ENCODE data around the gene MBD3L5.
"Not testable (repeated sequence)": the region's sequence is repeated elsewhere in the genome, so short reads cannot be mapped to it uniquely, and the experiment has no call there.

The MBD3L5 gene

GRCh38 chr19:7049021-7049420 lies 18.6 kb downstream of the MBD3L5 start, which contains the start of gene MBD3L2:
Gene MBD3L2 (plus strand): TSS chr19:7049321. CDS start chr19:7049374, 53 bp downstream.
- not testable (repeated sequence) for H3K27ac ChIP-seq; H3K4me2 ChIP-seq; H3K9ac ChIP-seq; H3K4me1 ChIP-seq; H3K9me3 ChIP-seq (replicated peaks in 1 of 11); H3K4me3 ChIP-seq; H4K20me1 ChIP-seq; H3K27me3 ChIP-seq; H3K36me3 ChIP-seq

- H3K27me3 ChIP-seq; H3K4me2 ChIP-seq; H3K4me3 ChIP-seq; H3K9ac ChIP-seq; H3K36me3 ChIP-seq; H3K27ac ChIP-seq; H3K9me3 ChIP-seq (replicated peaks in 1 of 11); H4K20me1 ChIP-seq; H3K4me1 ChIP-seq: not testable (repeated sequence)
Observed at GRCh38 chr19:7051421-7051820, 21.0 kb downstream of the MBD3L5 start.

- H3K4me1 ChIP-seq; H3K9ac ChIP-seq; H3K9me3 ChIP-seq (replicated peaks in 1 of 11); H3K36me3 ChIP-seq; H3K27ac ChIP-seq; H4K20me1 ChIP-seq; H3K4me3 ChIP-seq; H3K27me3 ChIP-seq; H3K4me2 ChIP-seq: not testable (repeated sequence)
Observed at GRCh38 chr19:7052896-7053295, 22.5 kb downstream of the MBD3L5 start.

GRCh38 chr19:7054635-7055368 lies 24.4 kb downstream of the MBD3L5 start:
- H3K4me2 ChIP-seq; H4K20me1 ChIP-seq; H3K36me3 ChIP-seq; H3K9ac ChIP-seq; H3K9me3 ChIP-seq (replicated peaks in 1 of 11); H3K27me3 ChIP-seq; H3K4me3 ChIP-seq; H3K27ac ChIP-seq; H3K4me1 ChIP-seq: not testable (repeated sequence)

- not testable (repeated sequence) for H3K9ac ChIP-seq; H4K20me1 ChIP-seq; H3K27me3 ChIP-seq; H3K4me1 ChIP-seq; H3K9me3 ChIP-seq (replicated peaks in 1 of 11); H3K4me3 ChIP-seq; H3K36me3 ChIP-seq; H3K4me2 ChIP-seq; H3K27ac ChIP-seq
Observed at GRCh38 chr19:7055679-7056078, 25.3 kb downstream of the MBD3L5 start.

- not testable (repeated sequence) for H3K27ac ChIP-seq, H4K20me1 ChIP-seq
Observed at GRCh38 chr19:7056371-7056770, 26.0 kb downstream of the MBD3L5 start.

GRCh38 chr19:7058576-7058975 lies 28.2 kb downstream of the MBD3L5 start, which contains the start of gene MBD3L3:
Gene MBD3L3 (minus strand): TSS chr19:7058676. CDS start chr19:7058605, 71 bp downstream.
- not testable (repeated sequence) for H3K4me2 ChIP-seq; H3K36me3 ChIP-seq; H3K27ac ChIP-seq; H3K27me3 ChIP-seq; H3K4me1 ChIP-seq; H4K20me1 ChIP-seq; H3K9me3 ChIP-seq (replicated peaks in 1 of 11); H3K4me3 ChIP-seq; H3K9ac ChIP-seq

More at GRCh38 chr19:7056371-7056770, 26.0 kb downstream of the MBD3L5 start:
- not testable (repeated sequence) for H3K27me3 ChIP-seq; H3K9ac ChIP-seq; H3K9me3 ChIP-seq (replicated peaks in 1 of 11); H3K36me3 ChIP-seq; H3K4me2 ChIP-seq; H3K4me1 ChIP-seq; H3K4me3 ChIP-seq

- H3K9me3 ChIP-seq (replicated peaks in 1 of 11); H3K9ac ChIP-seq; H3K27me3 ChIP-seq; H3K4me2 ChIP-seq; H4K20me1 ChIP-seq; H3K4me1 ChIP-seq; H3K4me3 ChIP-seq; H3K36me3 ChIP-seq; H3K27ac ChIP-seq: not testable (repeated sequence)
Observed at GRCh38 chr19:7059977-7060376, 29.6 kb downstream of the MBD3L5 start.

- no peaks in the 10 kb centered on the region for H3K36me3 ChIP-seq
- H3K4me2 ChIP-seq = no peak overlapping the region
- H3K4me1 ChIP-seq = peaks cover 0 to under 1% (median 0%) of the 10 kb centered on the region in 10 experiments; a peak in 1 of 20 replicates
- TF ChIP-seq Cebpa-rat (IDR thresholded peaks at IDR 0.05) = no peak
- H3K27me3 ChIP-seq = no peaks in the 10 kb centered on the region
- H3K9ac ChIP-seq = no peak overlapping the region
- H3K9me3 ChIP-seq (replicated peaks in 1 of 11) = peaks cover 0 to 7% (median 0%) of the 10 kb centered on the region in 11 experiments; a peak in 2 of 22 replicates
- no peaks in the 10 kb centered on the region for H4K20me1 ChIP-seq
- H3K27ac ChIP-seq = no peak overlapping the region
- no peak overlapping the region for H3K4me3 ChIP-seq
Observed at GRCh38 chr19:7063339-7063738, 33.0 kb downstream of the MBD3L5 start.

- no peak overlapping the region for H3K4me2 ChIP-seq
Observed at GRCh38 chr19:7063764-7064418, 33.5 kb downstream of the MBD3L5 start.

GRCh38 chr19:7067122-7067521 lies 36.7 kb downstream of the MBD3L5 start:
- not testable (repeated sequence) for H3K9ac ChIP-seq; H3K9me3 ChIP-seq (replicated peaks in 1 of 11); H3K4me2 ChIP-seq; H3K4me3 ChIP-seq; H3K27ac ChIP-seq; H3K27me3 ChIP-seq
- Histone ChIP-seq H3K4me1 (peaks cover 9 to 19% (median 13%) of the 10 kb centered on the region in 10 experiments), H4K20me1 (peaks cover 0 to 12% (median 0%) of the 10 kb centered on the region in 11 experiments; a peak in 5 of 22 replicates), H3K36me3 (peaks cover 15 to 17% (median 17%) of the 10 kb centered on the region in 11 experiments)

More at GRCh38 chr19:7063764-7064418, 33.5 kb downstream of the MBD3L5 start:
- Histone ChIP-seq H3K9ac (no peak overlapping the region), H4K20me1 (no peaks in the 10 kb centered on the region), H3K4me1 (peaks cover 0 to 6% (median 0%) of the 10 kb centered on the region in 10 experiments; a peak in 3 of 20 replicates), H3K4me3 (no peak overlapping the region), H3K27me3 (no peaks in the 10 kb centered on the region), H3K9me3 (replicated peaks in 1 of 11) (peaks cover 0 to 7% (median 0%) of the 10 kb centered on the region in 11 experiments; a peak in 2 of 22 replicates), H3K27ac (no peak overlapping the region), H3K36me3 (no peaks in the 10 kb centered on the region)
- no peak for TF ChIP-seq Cebpa-rat (IDR thresholded peaks at IDR 0.05)
